ENCODE data around the gene INSM2.
A peak's percentile ranks its signal among the peaks of the same experiment; 100 is the strongest.

Gene INSM2, protein sequence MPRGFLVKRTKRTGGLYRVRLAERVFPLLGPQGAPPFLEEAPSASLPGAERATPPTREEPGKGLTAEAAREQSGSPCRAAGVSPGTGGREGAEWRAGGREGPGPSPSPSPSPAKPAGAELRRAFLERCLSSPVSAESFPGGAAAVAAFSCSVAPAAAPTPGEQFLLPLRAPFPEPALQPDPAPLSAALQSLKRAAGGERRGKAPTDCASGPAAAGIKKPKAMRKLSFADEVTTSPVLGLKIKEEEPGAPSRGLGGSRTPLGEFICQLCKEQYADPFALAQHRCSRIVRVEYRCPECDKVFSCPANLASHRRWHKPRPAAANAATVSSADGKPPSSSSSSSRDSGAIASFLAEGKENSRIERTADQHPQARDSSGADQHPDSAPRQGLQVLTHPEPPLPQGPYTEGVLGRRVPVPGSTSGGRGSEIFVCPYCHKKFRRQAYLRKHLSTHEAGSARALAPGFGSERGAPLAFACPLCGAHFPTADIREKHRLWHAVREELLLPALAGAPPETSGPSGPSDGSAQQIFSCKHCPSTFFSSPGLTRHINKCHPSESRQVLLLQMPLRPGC

GRCh38 chr14:35533357-35534207, at the start of gene INSM2:
Gene INSM2, plus strand, starts transcription at chr14:35534164. Its CDS starts 89 bp downstream, at chr14:35534253.
- Histone ChIP-seq H3K9me3 (ENCODE audit: control insufficient read depth, low read depth, low read length) (no peaks in the 10 kb centered on the region), H3K9ac (ENCODE audit: low read length) (no peak within 1 kb of the TSS), H3K36me3 (ENCODE audit: control insufficient read depth, low read depth, low read length) (no peaks in the 10 kb centered on the region), H3K27ac (ENCODE audit: low read length) (no peak within 1 kb of the TSS), H3K4me1 (ENCODE audit: control insufficient read depth, low read depth, low read length) (peaks cover 4% of the 10 kb centered on the region), H3K4me3 (ENCODE audit: low read length) (peak within 1 kb of the TSS; percentile 75), H3K27me3 (ENCODE audit: control insufficient read depth, insufficient read depth, low read length) (peaks cover 86% of the 10 kb centered on the region)

DNA sequence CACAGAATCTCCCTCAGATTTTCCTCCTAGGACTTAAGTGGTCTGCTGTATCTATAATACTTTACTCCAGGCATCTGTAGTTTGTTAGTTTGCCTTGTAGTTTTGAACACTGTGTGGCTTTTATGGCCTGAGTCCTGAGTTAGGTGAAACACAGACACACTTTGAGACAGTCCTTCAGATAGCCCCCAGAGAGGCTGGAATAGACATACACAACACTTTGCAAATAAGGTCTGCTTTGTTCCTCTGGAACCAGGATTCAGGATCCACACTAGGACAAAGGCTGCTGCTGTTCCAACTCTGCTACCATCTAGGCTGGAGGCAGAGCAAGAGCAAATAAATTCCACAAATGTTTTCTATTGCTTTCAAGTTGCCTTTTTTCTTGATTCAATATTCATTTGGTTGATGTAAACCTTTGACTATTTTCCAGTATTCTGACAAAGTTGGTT, 41.4 kb upstream of the INSM2 start:
- Histone ChIP-seq H3K4me3 (ENCODE audit: low read length) (no peak overlapping the region), H3K4me1 (ENCODE audit: control insufficient read depth, low read depth, low read length) (no peaks in the 10 kb centered on the region), H3K27ac (ENCODE audit: low read length) (no peak overlapping the region), H3K9me3 (ENCODE audit: control insufficient read depth, low read depth, low read length) (no peaks in the 10 kb centered on the region), H3K27me3 (ENCODE audit: control insufficient read depth, insufficient read depth, low read length) (no peaks in the 10 kb centered on the region), H3K9ac (ENCODE audit: low read length) (no peak overlapping the region), H3K36me3 (ENCODE audit: control insufficient read depth, low read depth, low read length) (no peaks in the 10 kb centered on the region)

DNA sequence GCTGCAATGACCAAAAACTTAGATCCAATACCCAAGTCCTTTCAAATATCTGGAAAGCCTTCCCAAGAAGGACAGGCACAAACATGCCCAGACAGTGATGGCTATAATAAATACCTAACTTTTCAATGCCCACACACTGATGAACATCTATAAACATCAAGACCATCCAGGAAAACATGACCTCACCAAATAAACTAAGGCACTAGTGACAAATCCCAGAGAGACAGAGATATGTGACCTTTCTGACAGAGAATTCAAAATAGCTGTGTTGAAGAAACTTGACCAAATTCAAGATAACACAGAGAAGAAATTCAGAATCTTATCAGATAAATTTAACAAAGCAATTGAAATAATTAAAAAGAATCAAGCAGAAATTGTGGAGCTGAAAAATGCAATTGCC, 38.7 kb upstream of the INSM2 start:
- Histone ChIP-seq H3K27ac (ENCODE audit: low read length) (no peak overlapping the region), H3K4me1 (ENCODE audit: control insufficient read depth, low read depth, low read length) (no peaks in the 10 kb centered on the region), H3K9ac (ENCODE audit: low read length) (no peak overlapping the region), H3K36me3 (ENCODE audit: control insufficient read depth, low read depth, low read length) (no peaks in the 10 kb centered on the region), H3K27me3 (ENCODE audit: control insufficient read depth, insufficient read depth, low read length) (no peaks in the 10 kb centered on the region), H3K4me3 (ENCODE audit: low read length) (no peak overlapping the region), H3K9me3 (ENCODE audit: control insufficient read depth, low read depth, low read length) (no peaks in the 10 kb centered on the region)

DNA sequence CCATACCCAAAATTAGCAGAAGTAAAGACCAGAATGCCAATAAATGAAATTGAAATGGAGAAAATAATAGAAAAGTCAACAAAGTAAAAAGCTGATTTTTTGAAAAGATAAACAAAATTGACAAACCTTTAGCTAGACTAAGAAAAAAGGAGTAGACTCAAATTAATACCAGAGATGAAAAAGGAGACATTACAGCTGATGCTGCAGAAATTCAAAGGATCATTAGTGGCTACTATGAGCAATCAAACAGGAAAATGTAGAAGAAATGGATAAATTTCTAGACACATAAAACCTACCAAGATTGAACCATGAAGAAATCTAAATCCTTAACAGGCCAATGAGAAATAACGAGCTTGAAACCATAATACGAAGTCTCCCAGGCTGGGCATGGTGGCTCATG, 34.8 kb upstream of the INSM2 start:
- Histone ChIP-seq H3K9ac (ENCODE audit: low read length) (no peak overlapping the region), H3K27me3 (ENCODE audit: control insufficient read depth, insufficient read depth, low read length) (no peaks in the 10 kb centered on the region), H3K36me3 (ENCODE audit: control insufficient read depth, low read depth, low read length) (no peaks in the 10 kb centered on the region), H3K27ac (ENCODE audit: low read length) (no peak overlapping the region), H3K4me3 (ENCODE audit: low read length) (no peak overlapping the region), H3K9me3 (ENCODE audit: control insufficient read depth, low read depth, low read length) (no peaks in the 10 kb centered on the region), H3K4me1 (ENCODE audit: control insufficient read depth, low read depth, low read length) (no peaks in the 10 kb centered on the region)

GRCh38 chr14:35503646-35504045, 30.3 kb upstream of the INSM2 start:
- no peaks in the 10 kb centered on the region for H3K27me3 ChIP-seq (ENCODE audit: control insufficient read depth, insufficient read depth, low read length)
- H3K4me3 ChIP-seq (ENCODE audit: low read length): no peak overlapping the region

DNA sequence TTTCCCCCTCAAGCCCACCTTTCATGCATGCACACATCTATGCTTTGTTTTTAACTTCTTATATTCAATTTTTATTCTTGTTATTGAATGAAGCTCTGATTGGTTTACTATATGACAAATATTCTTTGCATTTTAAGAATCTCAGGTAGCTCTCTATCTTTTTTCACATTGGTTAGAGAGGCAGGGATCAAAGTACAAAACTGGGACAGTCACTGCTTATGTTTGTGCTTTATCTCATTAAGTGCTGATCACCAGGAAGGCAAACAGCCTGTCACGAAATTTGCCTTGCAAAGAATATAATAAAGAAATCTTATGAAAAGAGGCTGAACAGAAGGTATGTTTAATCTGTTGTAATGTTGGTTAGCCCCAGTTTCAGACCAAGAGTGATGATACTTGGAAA, 29.7 kb upstream of the INSM2 start:
- Histone ChIP-seq H3K27ac (ENCODE audit: low read length) (no peak overlapping the region), H3K4me1 (ENCODE audit: control insufficient read depth, low read depth, low read length) (no peaks in the 10 kb centered on the region), H3K36me3 (ENCODE audit: control insufficient read depth, low read depth, low read length) (no peaks in the 10 kb centered on the region), H3K4me3 (ENCODE audit: low read length) (no peak overlapping the region), H3K27me3 (ENCODE audit: control insufficient read depth, insufficient read depth, low read length) (no peaks in the 10 kb centered on the region), H3K9ac (ENCODE audit: low read length) (no peak overlapping the region), H3K9me3 (ENCODE audit: control insufficient read depth, low read depth, low read length) (no peaks in the 10 kb centered on the region)

More at GRCh38 chr14:35503646-35504045, 30.3 kb upstream of the INSM2 start:
- no peak overlapping the region for H3K27ac ChIP-seq (ENCODE audit: low read length)
- H3K9ac ChIP-seq (ENCODE audit: low read length): no peak overlapping the region
- H3K4me1 ChIP-seq (ENCODE audit: control insufficient read depth, low read depth, low read length): no peaks in the 10 kb centered on the region
- H3K36me3 ChIP-seq (ENCODE audit: control insufficient read depth, low read depth, low read length): no peaks in the 10 kb centered on the region
- H3K9me3 ChIP-seq (ENCODE audit: control insufficient read depth, low read depth, low read length): no peaks in the 10 kb centered on the region

- H3K27ac ChIP-seq (ENCODE audit: low read length): no peak overlapping the region
- H3K4me3 ChIP-seq (ENCODE audit: low read length): no peak overlapping the region
- no peaks in the 10 kb centered on the region for H3K36me3 ChIP-seq (ENCODE audit: control insufficient read depth, low read depth, low read length)
- H3K9me3 ChIP-seq (ENCODE audit: control insufficient read depth, low read depth, low read length): no peaks in the 10 kb centered on the region
- no peaks in the 10 kb centered on the region for H3K4me1 ChIP-seq (ENCODE audit: control insufficient read depth, low read depth, low read length)
- no peaks in the 10 kb centered on the region for H3K27me3 ChIP-seq (ENCODE audit: control insufficient read depth, insufficient read depth, low read length)
- H3K9ac ChIP-seq (ENCODE audit: low read length): no peak overlapping the region
Observed at GRCh38 chr14:35506461-35506860, 27.5 kb upstream of the INSM2 start.

- Histone ChIP-seq H3K9ac (ENCODE audit: low read length) (no peak overlapping the region), H3K27ac (ENCODE audit: low read length) (no peak overlapping the region)
Observed at GRCh38 chr14:35506927-35507326, 27.0 kb upstream of the INSM2 start.

GRCh38 chr14:35509846-35510245, 24.1 kb upstream of the INSM2 start:
- no peak overlapping the region for H3K27ac ChIP-seq (ENCODE audit: low read length)
- H3K4me1 ChIP-seq (ENCODE audit: control insufficient read depth, low read depth, low read length): no peaks in the 10 kb centered on the region
- H3K4me3 ChIP-seq (ENCODE audit: low read length): no peak overlapping the region
- no peaks in the 10 kb centered on the region for H3K27me3 ChIP-seq (ENCODE audit: control insufficient read depth, insufficient read depth, low read length)
- H3K9ac ChIP-seq (ENCODE audit: low read length): no peak overlapping the region
- H3K9me3 ChIP-seq (ENCODE audit: control insufficient read depth, low read depth, low read length): no peaks in the 10 kb centered on the region
- no peaks in the 10 kb centered on the region for H3K36me3 ChIP-seq (ENCODE audit: control insufficient read depth, low read depth, low read length)

More at GRCh38 chr14:35506927-35507326, 27.0 kb upstream of the INSM2 start:
- Histone ChIP-seq H3K36me3 (ENCODE audit: control insufficient read depth, low read depth, low read length) (no peaks in the 10 kb centered on the region), H3K4me3 (ENCODE audit: low read length) (no peak overlapping the region), H3K9me3 (ENCODE audit: control insufficient read depth, low read depth, low read length) (no peaks in the 10 kb centered on the region), H3K27me3 (ENCODE audit: control insufficient read depth, insufficient read depth, low read length) (no peaks in the 10 kb centered on the region), H3K4me1 (ENCODE audit: control insufficient read depth, low read depth, low read length) (no peaks in the 10 kb centered on the region)

DNA sequence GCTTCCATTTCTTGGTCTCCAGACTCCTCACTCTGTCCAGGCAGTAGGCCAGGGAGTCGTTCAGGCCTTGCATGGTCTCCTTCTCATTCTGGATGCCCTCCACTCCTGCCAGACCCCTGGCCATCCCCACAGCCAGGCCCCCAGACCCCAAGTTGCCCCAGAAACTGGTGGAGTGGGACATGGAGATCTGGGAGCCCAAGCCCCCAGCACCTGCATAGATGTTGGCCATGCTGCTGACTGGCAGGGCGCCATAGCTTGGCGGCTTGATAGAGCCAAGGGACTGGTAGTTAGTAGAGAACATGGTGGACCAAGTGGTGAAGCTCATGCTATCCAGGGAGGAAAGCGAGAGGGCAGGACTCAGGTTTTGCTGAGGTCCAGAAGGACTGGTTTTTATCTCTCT, 21.2 kb upstream of the INSM2 start:
- Histone ChIP-seq H3K4me3 (ENCODE audit: low read length) (no peak overlapping the region), H3K9ac (ENCODE audit: low read length) (no peak overlapping the region), H3K36me3 (ENCODE audit: control insufficient read depth, low read depth, low read length) (no peaks in the 10 kb centered on the region), H3K27ac (ENCODE audit: low read length) (no peak overlapping the region), H3K9me3 (ENCODE audit: control insufficient read depth, low read depth, low read length) (no peaks in the 10 kb centered on the region), H3K4me1 (ENCODE audit: control insufficient read depth, low read depth, low read length) (no peaks in the 10 kb centered on the region), H3K27me3 (ENCODE audit: control insufficient read depth, insufficient read depth, low read length) (no peaks in the 10 kb centered on the region)

- Histone ChIP-seq H3K4me3 (ENCODE audit: low read length) (no peak overlapping the region), H3K27ac (ENCODE audit: low read length) (no peak overlapping the region), H3K9ac (ENCODE audit: low read length) (no peak overlapping the region), H3K36me3 (ENCODE audit: control insufficient read depth, low read depth, low read length) (no peaks in the 10 kb centered on the region), H3K27me3 (ENCODE audit: control insufficient read depth, insufficient read depth, low read length) (no peaks in the 10 kb centered on the region), H3K9me3 (ENCODE audit: control insufficient read depth, low read depth, low read length) (no peaks in the 10 kb centered on the region), H3K4me1 (ENCODE audit: control insufficient read depth, low read depth, low read length) (no peaks in the 10 kb centered on the region)
Observed at GRCh38 chr14:35515916-35516315, 18.0 kb upstream of the INSM2 start.

Measured in iPS-18a (cell line).